NCI-H128 (cell line): ENCODE measurements around the gene ITPRIPL1.

Experiments used
- DNase-seq: peaks from one replicate; lab custom pipeline; 2025; ENCODE audit not compliant: unreplicated experiment; lab: John Stamatoyannopoulos, UW

The ITPRIPL1 gene

DNA sequence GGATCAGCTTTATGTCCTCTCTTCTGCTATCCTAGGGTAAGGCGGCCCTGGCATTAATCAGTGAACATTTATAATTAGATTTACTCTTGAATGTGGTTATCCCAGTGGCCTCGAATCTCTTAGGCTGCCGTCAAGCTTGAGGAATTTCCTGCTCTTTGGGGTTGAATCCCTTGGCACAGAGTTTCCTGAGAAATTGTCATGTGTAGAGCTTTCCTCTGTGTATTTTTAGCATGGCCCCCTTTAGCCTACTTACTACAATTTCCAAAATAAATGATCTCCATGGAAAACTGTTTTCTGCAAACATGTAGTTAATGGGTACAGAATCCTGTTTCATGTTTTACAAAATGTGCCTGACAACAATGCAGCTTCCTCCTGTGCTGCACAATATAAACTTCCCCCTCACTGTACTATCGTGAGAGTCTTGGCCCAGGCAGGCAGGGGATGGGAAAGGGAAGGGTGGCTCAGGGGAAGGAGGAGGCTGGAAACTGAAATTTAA is 28.5 kb downstream of the ITPRIPL1 start:
- no peak for DNase-seq

DNA sequence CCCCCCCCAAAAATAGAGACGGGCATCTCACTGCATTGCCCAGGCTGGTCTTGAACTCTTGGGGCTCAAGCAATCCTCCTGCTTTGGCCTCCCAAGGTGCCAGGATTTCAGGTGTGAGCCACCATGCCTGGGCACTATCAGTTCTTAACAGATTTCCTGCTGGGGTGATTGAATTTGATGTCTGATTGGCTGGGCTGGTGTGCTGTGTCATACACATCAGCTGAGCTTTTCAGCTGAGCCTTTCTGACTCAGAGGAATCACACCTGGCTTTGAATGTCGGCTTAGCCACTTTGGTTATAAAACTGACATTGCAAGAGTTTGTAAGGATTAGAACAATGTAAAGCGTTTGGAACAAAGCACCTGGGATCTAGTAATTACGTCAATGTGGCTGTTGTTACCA is 29.4 kb downstream of the ITPRIPL1 start:
- DNase-seq, result no peak

DNA sequence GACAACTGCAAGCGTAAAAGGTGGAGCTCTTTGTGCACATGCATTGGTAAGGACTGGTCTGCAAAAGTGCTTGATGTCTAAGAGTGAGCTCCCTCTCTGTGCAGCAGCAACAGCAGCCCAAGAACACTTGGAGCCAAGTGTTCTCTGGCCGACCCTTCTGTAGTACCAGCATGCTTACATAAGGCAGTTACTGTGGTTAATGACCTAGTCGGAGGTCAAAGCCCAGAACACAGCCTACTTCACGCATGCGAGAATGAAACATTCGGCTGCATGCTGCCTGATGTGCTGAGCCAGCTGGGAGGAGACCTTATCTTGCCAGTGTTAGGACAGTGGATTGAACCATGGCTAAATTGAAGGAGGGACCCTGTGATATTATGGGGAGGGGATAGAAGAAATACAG is 31.8 kb downstream of the ITPRIPL1 start:
- DNase-seq, result no peak

DNA sequence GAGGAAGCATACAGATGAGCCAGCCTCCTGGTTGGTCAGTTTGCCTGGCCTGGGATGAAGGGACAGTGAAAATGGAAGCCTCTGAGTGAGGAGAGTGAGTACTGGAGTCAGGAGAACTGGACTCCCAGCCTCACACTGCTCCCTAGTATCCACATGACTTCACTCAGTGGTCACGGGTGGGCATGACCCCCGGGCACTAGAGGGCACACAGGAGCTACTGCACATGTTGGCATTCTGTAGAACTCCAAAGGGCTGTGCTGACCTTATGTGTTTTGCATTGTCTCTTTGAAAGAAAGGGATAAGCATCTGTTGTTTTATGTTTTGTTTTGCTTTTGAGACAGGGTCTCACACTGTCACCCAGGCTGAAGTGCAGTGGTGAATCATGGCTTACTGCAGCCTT is 34.2 kb downstream of the ITPRIPL1 start:
- no peak for DNase-seq

DNA sequence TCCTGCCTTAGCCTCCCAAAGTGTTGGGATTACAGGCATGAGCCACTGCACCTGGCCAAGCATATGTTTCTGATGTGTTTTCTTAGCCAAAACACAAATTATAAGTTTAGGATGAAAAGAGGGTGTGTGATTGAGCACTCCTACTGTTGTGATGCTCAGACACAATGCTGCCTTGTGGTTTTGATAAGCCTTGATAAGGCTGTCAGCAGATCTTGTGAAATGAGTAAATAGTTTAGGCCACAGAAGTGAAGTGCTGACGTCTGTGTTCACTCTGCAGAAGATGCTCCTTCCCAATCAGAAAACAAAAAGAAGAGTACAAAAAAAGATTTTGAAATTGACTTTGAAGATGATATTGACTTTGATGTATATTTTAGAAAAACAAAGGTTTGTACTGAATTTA is 34.7 kb downstream of the ITPRIPL1 start:
- DNase-seq, result no peak

DNA sequence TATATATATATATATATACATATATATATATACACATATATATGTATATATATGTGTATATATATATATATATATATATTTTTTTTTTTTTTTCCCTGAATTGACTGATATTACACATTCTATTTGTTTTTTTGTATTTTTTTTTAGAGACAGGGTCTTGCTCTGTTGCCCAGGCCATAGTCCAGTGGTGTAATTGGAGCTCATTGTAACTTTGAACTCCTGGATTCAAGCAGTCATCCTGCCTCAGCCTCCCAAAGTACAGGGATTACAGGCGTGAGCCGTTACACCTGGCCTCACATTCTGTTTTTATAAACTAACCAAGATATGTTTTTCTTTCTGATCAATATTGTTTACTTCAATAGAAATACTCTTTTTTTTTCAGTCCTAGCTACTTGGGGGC is 36.6 kb downstream of the ITPRIPL1 start:
- DNase-seq, result no peak

DNA sequence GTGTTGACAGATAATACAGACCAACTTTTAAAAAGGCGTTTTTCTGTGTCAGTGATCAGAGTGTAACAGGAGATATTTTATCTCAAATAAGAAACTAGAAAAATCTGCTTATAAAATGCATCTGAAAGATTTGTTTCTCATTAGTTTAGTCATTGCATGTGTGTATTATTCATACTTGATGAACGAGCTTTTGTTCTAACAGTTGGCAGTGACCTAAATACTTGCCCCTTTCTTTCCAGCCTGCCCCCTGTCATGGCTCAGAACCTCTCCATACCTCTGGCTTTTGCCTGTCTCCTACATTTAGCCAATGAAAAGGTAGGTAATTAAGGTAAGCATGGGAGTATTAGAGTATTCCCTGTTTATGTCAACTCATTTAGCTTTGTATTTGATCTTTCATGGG is 44.1 kb downstream of the ITPRIPL1 start:
- DNase-seq, result no peak

DNA sequence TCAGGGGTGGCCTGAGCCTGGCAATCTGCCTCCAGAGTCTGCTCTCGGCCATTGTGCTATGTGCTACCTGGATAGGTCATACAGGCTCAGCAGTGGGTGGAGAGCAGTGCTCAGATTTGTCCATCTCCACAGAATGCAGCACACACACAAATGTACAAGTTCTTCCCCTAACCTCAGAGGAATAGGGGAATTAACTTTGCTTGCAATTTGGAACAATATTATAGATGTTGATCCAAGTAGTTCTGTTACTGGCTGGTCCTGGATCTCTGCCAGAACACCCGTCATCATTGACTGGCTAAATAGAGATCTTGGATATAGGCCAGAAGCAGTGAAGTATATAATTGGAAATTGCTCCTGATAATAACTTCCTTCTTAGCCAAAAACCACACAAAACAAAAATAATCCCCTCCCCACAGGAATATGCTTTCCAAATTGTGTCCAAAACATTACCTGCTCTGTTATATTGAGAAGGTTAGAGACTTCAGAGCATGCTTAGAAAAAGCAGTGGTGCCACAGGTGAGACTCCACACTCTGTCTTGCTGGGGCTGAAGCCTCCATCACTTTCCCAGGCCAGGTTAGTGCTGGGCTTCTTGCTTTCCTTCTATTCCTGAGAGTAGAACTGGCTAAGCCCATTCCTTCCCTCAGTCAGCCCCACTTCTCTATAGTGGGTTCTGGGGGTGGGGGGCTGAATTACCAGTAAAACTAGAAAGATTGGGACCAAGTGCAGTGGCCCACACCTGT is 49.3 kb downstream of the ITPRIPL1 start:
- DNase-seq, result peak; percentile 54
